Fibroblast of the conjunctiva (primary cell): ENCODE measurements around the gene BMP2K.
"Not testable (repeated sequence)": the region's sequence is repeated elsewhere in the genome, so short reads cannot be mapped to it uniquely, and the experiment has no call there.

Source experiments
- DNase-seq: peaks from one replicate; pipeline ENCODE4 v3.0.0-alpha.2; 2010; ENCODE audit warnings: low read depth

BMP2K gene

GRCh38 chr4:78863254-78863869, 87.2 kb downstream of the BMP2K start:
- no peak for DNase-seq

DNA sequence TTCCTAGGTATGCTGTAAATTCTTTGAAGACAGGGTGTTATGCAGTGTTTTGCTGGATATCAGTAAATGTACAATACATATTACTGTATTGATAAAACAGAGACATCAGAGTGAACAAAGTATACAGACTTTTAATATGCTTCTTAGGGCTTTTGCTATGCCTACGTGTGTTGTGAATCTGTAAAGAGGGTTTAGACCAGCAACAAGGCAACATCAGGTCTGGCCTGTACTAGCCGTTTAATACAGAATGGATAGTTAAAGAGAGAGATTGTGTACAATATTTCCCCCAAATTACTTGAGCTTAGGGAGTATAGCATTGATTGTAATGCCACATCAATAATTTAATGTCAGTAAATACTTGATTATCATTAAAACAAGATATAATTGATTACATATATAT, 87.8 kb downstream of the BMP2K start:
- no peak for DNase-seq

GRCh38 chr4:78864405-78865024, 88.4 kb downstream of the BMP2K start:
- DNase-seq: peak; percentile 84

DNA sequence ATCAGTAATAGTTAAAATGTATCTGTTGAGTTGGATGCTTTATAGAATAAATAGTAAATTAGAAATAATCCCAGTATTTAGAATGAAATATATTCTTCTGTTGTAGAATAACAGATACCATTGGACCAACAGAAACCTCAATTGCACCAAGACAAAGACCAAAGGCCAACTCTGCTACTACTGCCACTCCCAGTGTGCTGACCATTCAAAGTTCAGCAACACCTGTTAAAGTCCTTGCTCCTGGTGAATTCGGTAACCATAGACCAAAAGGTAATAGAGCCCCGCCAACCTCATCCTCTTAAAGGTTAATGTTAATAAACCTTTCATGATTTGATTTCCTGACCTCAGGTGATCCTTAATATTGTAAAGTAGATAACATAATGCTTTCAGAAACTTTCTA, 89.3 kb downstream of the BMP2K start:
- no peak for DNase-seq

GRCh38 chr4:78868712-78869111, 92.6 kb downstream of the BMP2K start:
- not testable (repeated sequence) for DNase-seq

DNA sequence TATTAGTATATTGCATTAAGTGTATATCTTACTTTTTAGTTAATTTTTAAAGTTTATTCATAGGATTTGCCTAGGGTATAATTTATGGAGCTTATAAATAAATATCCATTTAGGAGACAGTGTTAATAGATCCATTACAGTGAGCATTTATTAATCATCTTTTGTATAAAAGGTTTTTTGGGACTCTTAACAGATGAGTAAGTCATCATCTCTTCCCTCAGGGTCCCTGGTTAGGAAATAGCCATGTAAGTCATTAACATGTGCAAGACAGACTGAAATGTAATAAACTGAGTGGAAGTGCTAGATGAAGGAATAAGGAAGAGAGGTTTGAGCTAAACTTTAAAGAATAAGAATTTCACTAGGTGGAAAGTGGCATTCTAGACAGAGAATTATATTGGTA, 93.9 kb downstream of the BMP2K start:
- DNase-seq: no peak

DNA sequence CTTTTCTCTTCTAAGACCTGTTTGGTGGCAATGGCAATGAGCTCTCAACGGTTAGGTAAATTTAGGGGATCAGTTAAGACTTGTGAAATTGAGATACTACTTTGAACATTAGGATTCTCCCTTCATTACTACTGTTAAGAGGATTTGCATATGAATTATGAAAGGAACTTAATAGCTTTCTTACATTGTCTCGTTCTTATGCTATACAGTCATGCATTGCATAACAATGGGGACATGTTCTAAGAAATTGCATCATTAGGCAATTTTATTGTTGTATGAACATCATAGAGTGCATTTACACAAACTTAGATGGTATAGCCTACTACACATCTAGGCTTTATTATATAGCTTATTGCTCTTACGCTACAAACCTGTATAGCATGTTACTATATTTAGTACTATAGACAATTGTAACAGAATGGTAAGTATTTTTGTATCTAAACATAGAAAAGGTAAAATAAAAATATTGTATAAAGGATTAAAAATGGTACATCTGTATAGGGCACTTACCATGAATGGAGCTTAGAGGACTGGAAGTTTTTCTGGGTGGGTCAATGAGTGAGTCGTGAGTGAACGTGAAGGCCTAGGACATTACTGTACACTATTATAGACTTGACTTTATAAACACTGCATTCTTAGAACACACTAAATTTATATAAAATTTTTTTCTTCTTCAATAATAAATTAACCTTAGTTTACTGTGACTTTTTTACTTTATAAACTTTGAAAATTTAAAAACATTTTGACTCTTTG, 100.6 kb downstream of the BMP2K start:
- peak; percentile 3 for DNase-seq

- DNase-seq: no peak
These were observed 101.9 kb downstream of the BMP2K start for GRCh38 chr4:78878031-78878430.

- DNase-seq: no peak
These were observed 104.8 kb downstream of the BMP2K start for GRCh38 chr4:78880874-78881492.

GRCh38 chr4:78885598-78885997, 109.4 kb downstream of the BMP2K start:
- no peak for DNase-seq

GRCh38 chr4:78889955-78890354, 113.8 kb downstream of the BMP2K start:
- DNase-seq: no peak

- no peak for DNase-seq
These were observed 123.2 kb downstream of the BMP2K start for GRCh38 chr4:78899302-78899701.

DNA sequence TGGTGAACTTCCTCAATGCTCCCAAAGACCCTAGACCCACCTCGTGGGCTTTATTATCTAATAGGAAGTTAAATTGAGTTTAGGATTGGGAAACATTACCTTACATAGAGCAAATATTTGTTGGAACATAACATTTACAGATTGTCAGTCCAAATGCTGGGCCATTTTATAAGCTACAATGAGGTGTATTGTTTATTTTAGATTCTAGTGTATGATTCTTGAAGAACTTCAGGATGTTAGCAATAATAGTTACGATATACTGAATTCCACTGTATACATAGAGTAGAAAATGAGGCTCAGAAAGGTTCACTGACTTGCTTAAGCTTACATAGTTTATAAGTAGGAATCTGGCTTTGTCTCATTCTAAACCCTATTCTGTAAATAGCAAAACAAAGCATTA, 125.7 kb downstream of the BMP2K start:
- no peak for DNase-seq

- DNase-seq: no peak
These were observed 126.1 kb downstream of the BMP2K start for GRCh38 chr4:78902298-78902697.

DNA sequence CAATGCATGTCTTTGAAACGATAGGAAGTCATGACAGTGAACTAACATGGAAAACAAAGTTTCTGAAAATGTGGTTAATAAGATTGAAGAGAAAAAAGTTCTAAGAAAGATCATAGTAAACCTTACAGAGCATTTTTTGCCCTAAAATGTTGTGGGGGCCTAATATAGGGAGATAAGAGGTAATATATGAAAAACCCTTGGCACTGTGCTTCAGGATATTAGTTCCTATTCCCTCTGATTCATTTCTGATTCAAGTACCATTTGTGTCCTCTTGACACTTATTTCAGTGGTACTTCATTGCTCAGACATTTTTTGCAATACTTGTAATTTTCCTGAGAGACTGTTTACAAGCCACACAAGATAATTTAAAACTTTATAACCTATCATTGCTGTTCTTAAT, 128.0 kb downstream of the BMP2K start:
- DNase-seq: no peak

- DNase-seq: no peak
These were observed 131.5 kb downstream of the BMP2K start for GRCh38 chr4:78907638-78908037.

GRCh38 chr4:78908974-78909373, 132.8 kb downstream of the BMP2K start:
- not testable (repeated sequence) for DNase-seq

DNA sequence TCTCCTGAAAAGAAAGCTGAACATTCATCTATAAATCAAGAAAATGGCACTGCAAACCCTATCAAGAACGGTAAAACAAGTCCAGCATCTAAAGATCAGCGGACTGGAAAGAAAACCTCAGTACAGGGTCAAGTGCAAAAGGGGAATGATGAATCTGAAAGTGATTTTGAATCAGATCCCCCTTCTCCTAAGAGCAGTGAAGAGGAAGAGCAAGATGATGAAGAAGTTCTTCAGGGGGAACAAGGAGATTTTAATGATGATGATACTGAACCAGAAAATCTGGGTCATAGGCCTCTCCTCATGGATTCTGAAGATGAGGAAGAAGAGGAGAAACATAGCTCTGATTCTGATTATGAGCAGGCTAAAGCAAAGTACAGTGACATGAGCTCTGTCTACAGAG, 134.5 kb downstream of the BMP2K start:
- DNase-seq: no peak

DNA sequence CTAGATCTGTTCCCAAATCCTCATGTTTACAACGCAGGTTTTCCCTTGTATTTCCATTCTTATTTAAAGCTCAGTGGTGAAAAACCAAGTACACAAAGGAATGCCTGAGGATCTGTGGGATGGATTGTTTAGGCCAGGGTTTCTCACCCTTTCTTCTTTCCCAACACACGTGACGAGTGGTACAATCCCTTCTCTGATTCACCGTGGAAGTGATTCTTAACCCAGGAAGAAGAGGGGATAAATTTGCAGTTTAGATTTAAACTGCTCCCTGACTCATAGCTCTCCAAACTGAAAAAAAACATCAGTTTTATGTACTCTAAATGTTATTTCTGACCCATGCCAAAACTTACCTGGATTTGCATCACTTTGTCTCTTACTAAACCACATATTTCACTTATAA, 146.1 kb downstream of the BMP2K start:
- DNase-seq: no peak

DNA sequence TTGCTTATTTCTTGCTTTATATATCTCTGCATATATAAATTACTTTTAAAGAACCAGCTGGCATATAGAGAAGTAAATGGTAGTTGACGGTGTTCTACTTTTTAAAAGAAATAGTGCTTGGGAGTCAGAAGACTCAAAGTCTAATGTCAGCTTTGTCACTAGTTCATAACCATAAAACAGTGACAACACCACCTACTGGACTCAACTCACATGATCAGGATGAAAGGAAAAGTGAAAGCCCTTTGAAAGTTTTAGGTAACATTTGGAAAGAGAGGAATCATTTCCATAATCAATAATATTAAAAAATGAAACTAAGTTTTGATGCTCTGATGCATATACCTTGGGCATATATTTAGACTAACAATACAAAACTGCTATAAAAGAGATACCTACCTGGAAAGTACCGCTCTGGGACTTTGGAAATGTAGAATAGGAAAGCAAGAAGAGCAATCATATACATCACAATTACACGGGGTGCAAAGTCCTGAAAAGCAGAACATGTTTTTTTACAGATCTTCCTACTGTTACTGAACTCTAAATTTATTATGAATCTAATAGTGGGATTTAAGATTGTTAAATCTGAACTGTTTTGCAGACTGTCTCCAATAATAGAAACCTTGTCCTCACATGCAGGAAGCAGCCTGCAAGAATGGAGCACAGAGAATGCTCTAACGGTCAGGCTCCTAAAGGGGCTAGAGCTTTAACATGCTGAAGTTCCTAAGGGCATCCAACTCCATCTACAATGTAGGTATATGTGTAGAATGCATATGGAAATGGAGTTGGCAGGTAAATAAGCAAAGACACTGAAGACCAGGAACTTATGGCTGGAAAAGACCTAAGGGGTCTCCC, 147.5 kb downstream of the BMP2K start:
- DNase-seq: no peak

- DNase-seq: no peak
These were observed 150.7 kb downstream of the BMP2K start for GRCh38 chr4:78926826-78927225.

DNA sequence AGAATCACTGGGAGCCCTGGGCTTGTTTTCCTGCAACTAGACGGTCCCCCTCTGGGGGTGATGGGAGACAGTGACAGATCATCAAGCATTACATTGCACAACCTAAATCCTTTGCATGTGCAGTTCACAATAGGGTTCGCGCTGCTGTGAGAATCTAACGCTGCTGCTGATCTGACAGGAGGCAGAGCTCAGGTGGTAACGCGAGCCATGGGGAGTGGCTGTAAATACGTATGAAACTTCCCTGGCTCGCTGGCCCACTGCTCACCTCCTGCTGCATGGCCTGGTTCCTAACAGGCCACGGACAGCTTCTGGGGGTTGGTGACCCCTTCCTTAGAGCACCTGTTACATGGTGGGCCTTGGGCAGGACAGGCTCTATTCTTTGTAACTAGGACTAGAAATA, 152.7 kb downstream of the BMP2K start:
- no peak for DNase-seq
